Testis (tissue), 3 donors: Measurements from ENCODE around the gene MANF. TPM values are rescaled to one million over a fixed set of nuclear protein-coding genes. Genes with fewer than 3 reads are reported as not detected.

Experiments
- DNase-seq: peaks from one replicate; pipeline ENCODE4 v3.0.0-alpha.2; 2019
- H3K27ac ChIP-seq, 2 donors: fragments of 200-600 bp; sonication (generic); one replicate each; pipeline ENCODE4 v1.5.1; 2019
- H3K27me3 ChIP-seq: fragments of 200-600 bp; sonication (generic); one replicate; pipeline ENCODE4 v1.5.1; 2019
- H3K36me3 ChIP-seq: fragments of 200-600 bp; sonication (generic); one replicate; pipeline ENCODE4 v1.5.1; 2017; ENCODE audit warnings: low read depth; ENCODE audit errors: missing control alignments
- H3K4me1 ChIP-seq: fragments of 200-600 bp; sonication (generic); one replicate; pipeline ENCODE4 v1.5.1; 2019
- H3K4me3 ChIP-seq, 2 donors: fragments of 200-600 bp; sonication (generic); one replicate each; pipeline ENCODE4 v1.5.1; 2017 to 2019
- H3K9me3 ChIP-seq: fragments of 200-600 bp; sonication (generic); one replicate; pipeline ENCODE4 v1.5.1; 2017
- POLR2A ChIP-seq: fragments of 450-650 bp; IDR thresholded peaks from one replicate; pipeline ENCODE4 v1.6.1; 2017; ENCODE audit warnings: antibody characterized with exemption, mild to moderate bottlenecking, moderate library complexity
- WGBS, 2 donors: methylation state at CpG; one replicate each; pipeline ENCODE4 v1.1.5; 2018; 5-methylcytosine and 5-hydroxymethylcytosine counted together
- intact Hi-C: fragments of 100-400 bp; cut with DNase I; formaldehyde crosslinking; loops from one replicate; pipeline ENCODE4 v1.15.1; 2023; ENCODE audit warnings: low total_unique reads
- polyA plus RNA-seq: library from polyadenylated mRNA; stranded (reverse); fragments of 350-450 nt; fragmentation: Illumina TruSeq; extraction: RNeasy Lipid Tissue Mini Kit (QIAGEN cat#74804); gene quantifications from one replicate; pipeline ENCODE4 v1.2.3, GENCODE V29; 2014; ENCODE audit warnings: low read depth, low replicate concordance; ENCODE audit not compliant: insufficient read depth
- total RNA-seq, 2 donors: library from RNA; depleted of rRNA; stranded (reverse); fragments of >200 nt; gene quantifications; one replicate each; pipeline ENCODE4 v1.2.3, GENCODE V29; 2016
- TF ChIP-seq, protein P1 (sequence below), 3 experiments: fragments of 450-650 bp in 2 of 3; fragments of 200-600 bp in 1 of 3; sonication (generic) in 1 of 3; IDR thresholded peaks; one replicate each; pipeline ENCODE4 v1.5.1; 2016 to 2019; ENCODE audit warnings: antibody characterized with exemption in 3 of 3, mild to moderate bottlenecking in 2 of 3, moderate library complexity in 1 of 3

MANF gene
- total and polyA plus RNA-seq, 3 donors from 2014 or later = 48.6 to 167 (median 62.8) TPM

DNA sequence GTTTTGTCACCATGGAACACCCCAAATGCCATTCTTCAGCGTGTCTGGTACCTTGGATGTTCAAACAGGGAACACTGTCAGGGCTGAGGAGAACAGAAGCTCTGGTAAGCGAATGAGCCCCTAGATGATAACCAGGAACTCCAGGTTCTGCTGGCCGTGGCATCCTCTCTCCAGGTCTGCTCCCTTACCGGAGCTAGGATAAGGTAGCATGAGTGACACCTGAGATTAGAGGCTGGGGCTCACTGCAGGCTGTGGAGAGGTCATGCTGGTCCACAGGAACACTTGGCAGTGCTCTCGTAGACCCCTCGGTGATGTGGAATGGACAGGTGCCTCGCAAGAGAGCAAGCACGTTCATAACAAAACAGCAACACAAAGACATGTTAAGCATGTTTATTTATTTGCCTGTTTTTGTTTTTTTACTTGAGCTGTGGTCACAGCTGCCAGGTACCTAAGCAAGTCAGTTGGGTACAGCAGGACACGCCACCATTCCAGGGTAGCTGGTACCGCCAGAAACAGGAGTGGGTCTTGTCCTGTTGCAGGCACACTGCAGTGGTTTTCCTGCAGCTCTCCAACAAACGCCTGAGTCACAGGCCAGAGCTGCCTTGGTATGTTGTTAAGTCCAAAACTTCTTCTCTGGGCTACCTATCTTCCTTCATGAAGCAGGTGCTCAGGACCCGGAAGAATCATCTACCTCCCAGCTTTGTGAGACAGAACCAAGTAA lies 10.6 kb downstream of the MANF start:
- intact Hi-C loops = loop anchor here (10.0 kb wide), 2 partner anchors 99 to 269 kb away; no protein-coding TSS in a partner anchor
- no peak for DNase-seq
- Histone ChIP-seq H3K9me3 (no peaks in the 10 kb centered on the region), H3K27me3 (no peaks in the 10 kb centered on the region), H3K27ac (no peak overlapping the region), H3K4me1 (peaks cover 30% of the 10 kb centered on the region), H3K36me3 (no peaks in the 10 kb centered on the region), H3K4me3 (no peak overlapping the region)
- WGBS, 2 donors = 82 to 84% methylated on average over 12 of the region's 12 CpGs
- TF ChIP-seq, protein P1, sequence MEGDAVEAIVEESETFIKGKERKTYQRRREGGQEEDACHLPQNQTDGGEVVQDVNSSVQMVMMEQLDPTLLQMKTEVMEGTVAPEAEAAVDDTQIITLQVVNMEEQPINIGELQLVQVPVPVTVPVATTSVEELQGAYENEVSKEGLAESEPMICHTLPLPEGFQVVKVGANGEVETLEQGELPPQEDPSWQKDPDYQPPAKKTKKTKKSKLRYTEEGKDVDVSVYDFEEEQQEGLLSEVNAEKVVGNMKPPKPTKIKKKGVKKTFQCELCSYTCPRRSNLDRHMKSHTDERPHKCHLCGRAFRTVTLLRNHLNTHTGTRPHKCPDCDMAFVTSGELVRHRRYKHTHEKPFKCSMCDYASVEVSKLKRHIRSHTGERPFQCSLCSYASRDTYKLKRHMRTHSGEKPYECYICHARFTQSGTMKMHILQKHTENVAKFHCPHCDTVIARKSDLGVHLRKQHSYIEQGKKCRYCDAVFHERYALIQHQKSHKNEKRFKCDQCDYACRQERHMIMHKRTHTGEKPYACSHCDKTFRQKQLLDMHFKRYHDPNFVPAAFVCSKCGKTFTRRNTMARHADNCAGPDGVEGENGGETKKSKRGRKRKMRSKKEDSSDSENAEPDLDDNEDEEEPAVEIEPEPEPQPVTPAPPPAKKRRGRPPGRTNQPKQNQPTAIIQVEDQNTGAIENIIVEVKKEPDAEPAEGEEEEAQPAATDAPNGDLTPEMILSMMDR (IDR thresholded peaks at IDR 0.05) = no peak
- no peak for TF ChIP-seq POLR2A

DNA sequence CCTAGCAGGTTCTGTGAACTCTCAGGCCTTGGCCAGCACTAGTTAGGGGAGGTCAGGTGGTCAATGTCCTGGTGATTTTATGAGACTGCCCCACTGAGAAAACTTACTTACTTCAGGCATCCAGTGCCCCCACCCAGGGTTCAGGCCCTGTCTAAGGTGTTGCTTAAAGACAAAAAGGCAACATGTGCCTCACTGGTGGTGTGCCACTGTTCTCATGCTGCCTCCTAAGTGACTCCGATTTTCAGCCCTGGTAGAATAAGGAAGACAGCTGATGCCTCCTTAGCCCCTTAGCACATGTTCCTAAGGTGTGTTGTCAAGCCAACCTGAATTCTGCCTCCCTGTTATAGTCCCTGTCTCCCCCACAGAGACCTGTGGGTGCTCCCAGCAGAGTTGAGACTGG lies 11.3 kb downstream of the MANF start:
- Histone ChIP-seq H3K27ac (no peak overlapping the region), H3K36me3 (no peaks in the 10 kb centered on the region), H3K27me3 (no peaks in the 10 kb centered on the region), H3K9me3 (no peaks in the 10 kb centered on the region), H3K4me1 (peaks cover 28% of the 10 kb centered on the region), H3K4me3 (no peak overlapping the region)
- intact Hi-C loops = loop anchor here (10.0 kb wide), 2 partner anchors 98 to 268 kb away; no protein-coding TSS in a partner anchor
- no peak for DNase-seq
- TF ChIP-seq POLR2A = no peak
- TF ChIP-seq, protein P1 (IDR thresholded peaks at IDR 0.05) = no peak
- WGBS, 2 donors = 100% methylated on average over 1 of the region's 1 CpG

DNA sequence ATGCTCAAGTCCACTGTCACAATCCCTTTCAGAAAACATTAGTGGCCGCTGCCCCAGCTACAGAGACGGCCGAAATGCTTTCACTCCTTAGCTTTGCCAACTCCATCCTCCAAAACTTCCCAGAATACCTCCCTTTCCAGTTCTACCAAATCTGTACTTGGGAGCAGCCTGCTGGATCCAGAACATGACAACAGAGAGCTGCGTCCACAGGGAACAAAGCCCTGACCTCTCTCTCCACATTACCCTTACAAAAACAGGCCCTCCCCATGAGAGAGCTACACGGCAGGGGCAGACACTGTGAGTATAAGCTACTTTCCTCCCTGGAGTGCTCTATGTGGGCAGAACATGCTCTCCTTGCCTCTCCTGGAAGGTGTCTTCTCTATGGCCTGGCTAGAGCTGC lies 12.3 kb downstream of the MANF start:
- no peaks in the 10 kb centered on the region for H3K36me3 ChIP-seq
- no peaks in the 10 kb centered on the region for H3K27me3 ChIP-seq
- no peak overlapping the region for H3K4me3 ChIP-seq
- peaks cover 21% of the 10 kb centered on the region for H3K4me1 ChIP-seq
- no peak for DNase-seq
- H3K9me3 ChIP-seq = no peaks in the 10 kb centered on the region
- WGBS, 2 donors = 58 to 62% methylated on average over 5 of the region's 5 CpGs
- no peak for TF ChIP-seq POLR2A
- TF ChIP-seq, protein P1 (IDR thresholded peaks at IDR 0.05) = no peak
- intact Hi-C loops = loop anchor here (10.0 kb wide), 2 partner anchors 97 to 267 kb away; no protein-coding TSS in a partner anchor
- H3K27ac ChIP-seq = no peak overlapping the region

DNA sequence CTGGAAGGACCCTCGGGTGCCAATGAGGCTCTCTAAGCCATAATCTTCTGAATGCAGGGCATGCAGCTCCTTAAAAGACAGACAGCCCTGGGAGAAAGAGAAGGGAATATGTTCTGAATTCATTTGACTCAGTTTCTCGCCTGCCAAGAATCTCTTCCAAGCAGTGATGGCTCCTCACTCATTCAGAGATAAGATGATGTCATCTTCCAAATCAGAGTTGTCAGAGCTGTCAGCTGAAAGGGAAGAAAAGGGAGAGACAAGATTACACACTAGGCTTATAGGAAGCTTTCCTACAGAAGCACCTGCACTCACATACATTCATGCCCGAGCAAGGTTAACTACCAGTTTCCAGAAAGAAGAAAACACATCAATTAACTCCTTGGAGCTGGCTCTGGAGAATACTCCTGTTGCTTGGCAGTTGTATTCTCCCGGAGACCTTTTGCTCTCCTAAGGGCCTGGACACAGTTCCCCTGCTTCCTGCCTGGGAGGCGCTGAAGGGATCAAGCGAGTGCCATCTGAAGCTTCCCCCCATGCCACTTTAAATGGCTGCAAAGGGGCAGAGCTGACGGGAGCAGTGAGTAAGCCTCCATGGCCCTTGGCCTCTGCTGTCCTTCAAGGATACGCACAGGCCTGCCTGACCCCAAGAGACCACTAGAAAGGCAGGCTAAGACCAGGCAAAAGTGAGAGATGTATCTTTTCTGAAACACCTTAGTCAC lies 13.7 kb downstream of the MANF start:
- H3K27me3 ChIP-seq = no peaks in the 10 kb centered on the region
- no peak for TF ChIP-seq POLR2A
- TF ChIP-seq, protein P1 (IDR thresholded peaks at IDR 0.05) = no peak
- DNase-seq = no peak
- H3K4me1 ChIP-seq = peaks cover 8% of the 10 kb centered on the region
- H3K27ac ChIP-seq = no peak overlapping the region
- no peak overlapping the region for H3K4me3 ChIP-seq
- intact Hi-C loops = loop anchor here (10.0 kb wide), 2 partner anchors 96 to 266 kb away; no protein-coding TSS in a partner anchor
- no peaks in the 10 kb centered on the region for H3K9me3 ChIP-seq
- no peaks in the 10 kb centered on the region for H3K36me3 ChIP-seq
- 81 to 83% methylated on average over 8 of the region's 8 CpGs for WGBS, 2 donors
